Measurements from ENCODE around the gene SARNP. TPM values are rescaled to one million over a fixed set of nuclear protein-coding genes. Genes with fewer than 3 reads are reported as not detected.

The SARNP gene
- total and polyA plus RNA-seq, 9 of the 15 experiments (the other 6 are each of a cell fraction or from before 2014, with no cell fraction given): 70.1 to 400 (median 198) TPM

DNA sequence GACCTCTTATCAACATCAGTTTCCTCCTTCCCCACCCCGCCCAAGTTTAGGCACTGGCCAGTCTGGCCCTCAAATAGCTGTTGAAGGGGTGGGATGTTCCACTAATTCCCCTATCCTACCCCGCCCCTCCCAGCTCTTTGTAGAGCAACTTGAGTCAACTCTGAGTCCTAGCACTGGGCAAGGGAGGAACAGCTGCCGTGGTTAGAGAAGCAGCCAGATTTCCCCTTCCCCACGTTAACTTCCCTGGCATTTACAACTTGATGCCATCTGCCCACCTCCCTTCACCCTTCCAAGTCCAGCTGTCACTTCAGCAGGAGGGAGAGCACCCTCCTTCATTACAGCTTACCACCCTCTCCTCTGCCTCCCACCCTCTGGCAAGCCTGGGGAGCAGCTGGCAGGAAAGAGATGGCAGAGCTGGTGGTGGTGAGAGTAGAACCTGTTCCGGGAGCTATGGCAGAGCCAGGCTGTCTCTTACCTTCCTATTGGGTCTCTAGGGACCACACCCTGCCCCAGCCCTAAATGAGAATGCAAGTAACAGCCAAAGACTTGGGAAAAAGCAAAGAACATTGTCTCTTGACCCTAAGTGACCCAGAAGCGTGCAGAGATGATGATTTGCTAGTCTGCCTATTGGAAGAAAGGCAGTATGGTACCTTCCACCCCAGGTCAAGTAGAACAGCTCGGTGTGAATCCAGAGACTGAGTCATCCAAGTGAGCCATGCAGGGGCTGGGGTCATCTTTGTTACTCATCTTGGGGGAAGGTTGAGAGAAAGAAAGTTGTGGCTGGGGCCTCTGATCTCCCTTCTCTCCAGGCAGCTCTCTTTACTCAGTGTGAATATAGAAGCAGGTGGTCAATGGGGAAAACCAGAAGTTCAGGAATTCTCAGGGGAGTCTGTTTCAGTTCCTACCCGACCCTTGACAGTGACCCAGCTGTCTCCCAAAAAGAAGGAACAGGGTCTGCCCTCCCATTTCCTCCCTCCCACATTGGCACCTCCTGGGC is 100.2 kb downstream of the SARNP start:
- Histone ChIP-seq H3K4me2 (ENCODE audit: insufficient read depth, low read length) (peak overlapping the region; percentile 90), H3K36me3 (ENCODE audit: control insufficient read depth, insufficient read depth, low read length) (no peaks in the 10 kb centered on the region; the same call in 2 of the 3 replicates), H3K27ac (ENCODE audit: extremely low read depth, low read depth, low read length) (peak overlapping the region; percentile 9; the same call in 1 of the 3 replicates), H3K9me3 (replicated peaks; ENCODE audit: control insufficient read depth, insufficient read depth, low read depth, low read length) (no peaks in the 10 kb centered on the region), H3K9ac (ENCODE audit: insufficient read depth in 1 of 2, low read depth in 2 of 2, low read length in 2 of 2) (peak overlapping the region; percentile 82 to 92; a peak in 3 of 4 replicates), H2AFZ (ENCODE audit: low read depth, low read length) (no peak overlapping the region), H3K79me2 (ENCODE audit: control insufficient read depth, insufficient read depth, low read length) (peaks cover 6% of the 10 kb centered on the region; the same call in 2 of the 3 replicates), H3K27me3 (ENCODE audit: control insufficient read depth in 2 of 2, insufficient read depth in 2 of 2, low read length in 2 of 2) (no peaks in the 10 kb centered on the region), H3K9me1 (ENCODE audit: control insufficient read depth, insufficient read depth, low read length) (no peaks in the 10 kb centered on the region), H3K4me3 (peak overlapping the region; percentile 84), H4K20me1 (replicated peaks; ENCODE audit: control insufficient read depth, insufficient read depth, low read length) (no peaks in the 10 kb centered on the region; the same call in 1 of the 2 replicates), H3K4me1 (replicated peaks in 1 of 2; ENCODE audit: control insufficient read depth in 2 of 2, insufficient read depth in 2 of 2, low read length in 2 of 2) (peaks cover 22 to 26% of the 10 kb centered on the region in 2 experiments; a peak in 4 of 5 replicates)
- DNase-seq (ENCODE audit: extremely low read depth in 1 of 4, low spot score in 3 of 4) (peak in 3 of 4 experiments; percentile 34 to 63 (median 44)), FAIRE-seq (peak; percentile 15), ATAC-seq (peak; percentile 9; the same call in 2 of the 3 replicates)
- BruUV-seq (replicated peaks): no TSS peak
- TF ChIP-seq RBM14 (IDR thresholded peaks at IDR 0.05; ENCODE audit: borderline replicate concordance, insufficient read depth, low read depth, low read length) (no peak), JUND (IDR thresholded peaks at IDR 0.05; ENCODE audit: borderline replicate concordance, low read depth, low read length) (no peak), JUND (tag; IDR thresholded peaks at IDR 0.05; ENCODE audit: borderline replicate concordance, low read depth, low read length) (0 out of 3 replicates have a peak, but pooled peaks have one; percentile 12), KDM1A (IDR thresholded peaks at IDR 0.05) (0 out of 4 replicates have a peak, but pooled peaks of 1 of the 2 experiments have one; percentile 30), FOSL1 (tag; conservative IDR thresholded peaks at IDR 0.05) (peak; percentile 54)
- TF ChIP-seq, protein P1, sequence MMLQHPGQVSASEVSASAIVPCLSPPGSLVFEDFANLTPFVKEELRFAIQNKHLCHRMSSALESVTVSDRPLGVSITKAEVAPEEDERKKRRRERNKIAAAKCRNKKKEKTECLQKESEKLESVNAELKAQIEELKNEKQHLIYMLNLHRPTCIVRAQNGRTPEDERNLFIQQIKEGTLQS (IDR thresholded peaks at IDR 0.05): peak; percentile 73
- TF ChIP-seq, protein P1 (CRISPR knock-in tag; conservative IDR thresholded peaks at IDR 0.05): no peak
- TF ChIP-seq, protein P2, sequence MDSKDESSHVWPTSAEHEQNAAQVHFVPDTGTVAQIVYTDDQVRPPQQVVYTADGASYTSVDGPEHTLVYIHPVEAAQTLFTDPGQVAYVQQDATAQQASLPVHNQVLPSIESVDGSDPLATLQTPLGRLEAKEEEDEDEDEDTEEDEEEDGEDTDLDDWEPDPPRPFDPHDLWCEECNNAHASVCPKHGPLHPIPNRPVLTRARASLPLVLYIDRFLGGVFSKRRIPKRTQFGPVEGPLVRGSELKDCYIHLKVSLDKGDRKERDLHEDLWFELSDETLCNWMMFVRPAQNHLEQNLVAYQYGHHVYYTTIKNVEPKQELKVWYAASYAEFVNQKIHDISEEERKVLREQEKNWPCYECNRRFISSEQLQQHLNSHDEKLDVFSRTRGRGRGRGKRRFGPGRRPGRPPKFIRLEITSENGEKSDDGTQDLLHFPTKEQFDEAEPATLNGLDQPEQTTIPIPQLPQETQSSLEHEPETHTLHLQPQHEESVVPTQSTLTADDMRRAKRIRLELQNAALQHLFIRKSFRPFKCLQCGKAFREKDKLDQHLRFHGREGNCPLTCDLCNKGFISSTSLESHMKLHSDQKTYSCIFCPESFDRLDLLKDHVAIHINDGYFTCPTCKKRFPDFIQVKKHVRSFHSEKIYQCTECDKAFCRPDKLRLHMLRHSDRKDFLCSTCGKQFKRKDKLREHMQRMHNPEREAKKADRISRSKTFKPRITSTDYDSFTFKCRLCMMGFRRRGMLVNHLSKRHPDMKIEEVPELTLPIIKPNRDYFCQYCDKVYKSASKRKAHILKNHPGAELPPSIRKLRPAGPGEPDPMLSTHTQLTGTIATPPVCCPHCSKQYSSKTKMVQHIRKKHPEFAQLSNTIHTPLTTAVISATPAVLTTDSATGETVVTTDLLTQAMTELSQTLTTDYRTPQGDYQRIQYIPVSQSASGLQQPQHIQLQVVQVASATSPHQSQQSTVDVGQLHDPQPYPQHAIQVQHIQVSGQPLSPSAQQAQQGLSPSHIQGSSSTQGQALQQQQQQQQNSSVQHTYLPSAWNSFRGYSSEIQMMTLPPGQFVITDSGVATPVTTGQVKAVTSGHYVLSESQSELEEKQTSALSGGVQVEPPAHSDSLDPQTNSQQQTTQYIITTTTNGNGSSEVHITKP (IDR thresholded peaks at IDR 0.05; ENCODE audit: partially characterized antibody): peak; percentile 64
- intact Hi-C loops (cut with micrococcal nuclease) (no loop called here), in situ Hi-C loops (cut with MboI) (no loop called here)
- POLR2A ChIA-PET: interaction anchor here (1.1 to 2.8 kb wide), 2 partner anchors 10 to 12 kb away, joined by 3 to 11 read pairs; partner anchors contain the start of gene CD63
- CTCF ChIA-PET (ENCODE audit: low intra/inter-chr PET ratio): no interaction called here
- 18% methylated on average over 8 of the region's 8 CpGs for WGBS (ENCODE audit: insufficient coverage, low coverage, missing lambda C conversion rate)

Measured in K562 (cell line).